Stimulated activated naive CD8-positive, alpha-beta T cell treated with anti-CD3 and anti-CD28 coated beads, Interleukin-15, Interleukin-2, amounts not matched to agents 100 ng/mL and 50 ng/mL, for 24 hours (primary cell): ENCODE measurements around the gene KRTAP5-8.
"Not testable (repeated sequence)": the region's sequence is repeated elsewhere in the genome, so short reads cannot be mapped to it uniquely, and the experiment has no call there.

ENCODE experiments used
- H3K27ac Mint-ChIP-seq: one replicate; pipeline ENCODE4 v1.8.0; 2021; ENCODE audit warnings: mild to moderate bottlenecking, mixed read lengths
- H3K27me3 Mint-ChIP-seq: one replicate; pipeline ENCODE4 v1.8.0; 2021; ENCODE audit warnings: mixed read lengths
- H3K36me3 Mint-ChIP-seq: one replicate; pipeline ENCODE4 v1.8.0; 2021; ENCODE audit warnings: low read depth, mixed read lengths
- H3K4me1 Mint-ChIP-seq: one replicate; pipeline ENCODE4 v1.8.0; 2021; ENCODE audit warnings: low read depth, mixed read lengths
- H3K4me3 Mint-ChIP-seq: one replicate; pipeline ENCODE4 v1.8.0; 2021; ENCODE audit warnings: mild to moderate bottlenecking, mixed read lengths
- H3K9me3 Mint-ChIP-seq: one replicate; pipeline ENCODE4 v1.8.0; 2021; ENCODE audit warnings: mixed read lengths

The KRTAP5-8 gene, protein sequence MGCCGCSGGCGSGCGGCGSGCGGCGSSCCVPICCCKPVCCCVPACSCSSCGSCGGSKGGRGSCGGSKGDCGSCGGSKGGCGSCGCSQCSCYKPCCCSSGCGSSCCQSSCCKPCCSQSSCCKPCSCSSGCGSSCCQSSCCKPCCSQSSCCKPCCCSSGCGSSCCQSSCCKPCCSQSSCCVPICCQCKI

DNA sequence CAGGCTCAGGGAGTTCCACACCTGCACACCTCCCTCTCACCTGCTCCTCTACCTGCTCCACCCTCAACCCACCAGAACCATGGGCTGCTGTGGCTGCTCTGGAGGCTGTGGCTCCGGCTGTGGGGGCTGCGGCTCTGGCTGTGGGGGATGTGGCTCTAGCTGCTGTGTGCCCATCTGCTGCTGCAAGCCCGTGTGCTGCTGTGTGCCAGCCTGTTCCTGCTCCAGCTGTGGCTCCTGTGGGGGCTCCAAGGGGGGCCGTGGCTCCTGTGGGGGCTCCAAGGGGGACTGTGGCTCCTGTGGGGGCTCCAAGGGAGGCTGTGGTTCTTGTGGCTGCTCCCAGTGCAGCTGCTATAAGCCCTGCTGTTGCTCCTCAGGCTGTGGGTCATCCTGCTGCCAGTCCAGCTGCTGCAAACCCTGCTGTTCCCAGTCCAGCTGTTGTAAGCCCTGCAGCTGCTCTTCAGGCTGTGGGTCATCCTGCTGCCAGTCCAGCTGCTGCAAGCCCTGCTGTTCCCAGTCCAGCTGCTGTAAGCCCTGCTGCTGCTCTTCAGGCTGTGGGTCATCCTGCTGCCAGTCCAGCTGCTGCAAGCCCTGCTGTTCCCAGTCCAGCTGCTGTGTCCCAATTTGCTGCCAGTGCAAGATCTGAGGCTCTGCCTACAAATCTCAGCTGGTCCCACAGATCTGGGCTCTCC, at the start of gene KRTAP5-8:
TSS of gene KRTAP5-8 (plus strand) at position 49 of the 689 bp plus-strand sequence. CDS start at position 80, 31 bp downstream.
- not testable (repeated sequence) for H3K27ac Mint-ChIP-seq, H3K27me3 Mint-ChIP-seq, H3K36me3 Mint-ChIP-seq, H3K4me3 Mint-ChIP-seq
- Mint-ChIP-seq H3K9me3 (peaks cover 12% of the 10 kb centered on the region), H3K4me1 (peaks cover 12% of the 10 kb centered on the region)

DNA sequence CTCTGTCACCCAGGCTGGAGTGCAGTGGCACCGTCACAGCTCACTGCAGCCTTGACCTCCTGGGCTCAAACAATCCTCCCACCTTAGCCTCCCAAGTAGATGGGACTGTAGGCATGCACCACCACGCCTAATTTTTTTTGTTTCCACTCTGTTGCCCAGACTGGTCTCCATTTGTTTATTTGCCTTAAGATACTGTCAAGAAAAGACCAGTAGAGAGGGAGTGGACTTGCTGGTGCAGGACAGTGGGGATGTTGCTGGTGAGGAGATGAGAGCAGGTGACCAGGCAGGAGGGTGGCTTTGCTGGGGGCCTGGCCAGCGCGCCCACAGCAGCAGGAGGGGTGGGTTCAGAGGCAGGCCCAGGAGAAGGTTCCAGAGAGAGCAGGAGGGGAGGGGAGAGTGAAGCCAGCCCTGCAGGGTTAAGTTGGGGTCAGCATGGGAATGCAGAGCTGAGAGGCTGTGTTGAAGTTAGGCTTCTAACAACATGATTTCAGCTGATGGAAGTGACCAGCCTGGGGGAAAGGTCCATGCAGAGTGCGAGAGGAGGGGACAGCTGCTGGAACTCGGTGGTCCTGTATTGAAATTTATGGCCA, 49.0 kb upstream of the KRTAP5-8 start:
- peaks cover 21% of the 10 kb centered on the region for H3K4me1 Mint-ChIP-seq
- no peaks in the 10 kb centered on the region for H3K9me3 Mint-ChIP-seq
- H3K36me3 Mint-ChIP-seq = peaks cover 77% of the 10 kb centered on the region
- H3K4me3 Mint-ChIP-seq = peak overlapping the region; percentile 8
- H3K27ac Mint-ChIP-seq = peak overlapping the region; percentile 94
- no peaks in the 10 kb centered on the region for H3K27me3 Mint-ChIP-seq

DNA sequence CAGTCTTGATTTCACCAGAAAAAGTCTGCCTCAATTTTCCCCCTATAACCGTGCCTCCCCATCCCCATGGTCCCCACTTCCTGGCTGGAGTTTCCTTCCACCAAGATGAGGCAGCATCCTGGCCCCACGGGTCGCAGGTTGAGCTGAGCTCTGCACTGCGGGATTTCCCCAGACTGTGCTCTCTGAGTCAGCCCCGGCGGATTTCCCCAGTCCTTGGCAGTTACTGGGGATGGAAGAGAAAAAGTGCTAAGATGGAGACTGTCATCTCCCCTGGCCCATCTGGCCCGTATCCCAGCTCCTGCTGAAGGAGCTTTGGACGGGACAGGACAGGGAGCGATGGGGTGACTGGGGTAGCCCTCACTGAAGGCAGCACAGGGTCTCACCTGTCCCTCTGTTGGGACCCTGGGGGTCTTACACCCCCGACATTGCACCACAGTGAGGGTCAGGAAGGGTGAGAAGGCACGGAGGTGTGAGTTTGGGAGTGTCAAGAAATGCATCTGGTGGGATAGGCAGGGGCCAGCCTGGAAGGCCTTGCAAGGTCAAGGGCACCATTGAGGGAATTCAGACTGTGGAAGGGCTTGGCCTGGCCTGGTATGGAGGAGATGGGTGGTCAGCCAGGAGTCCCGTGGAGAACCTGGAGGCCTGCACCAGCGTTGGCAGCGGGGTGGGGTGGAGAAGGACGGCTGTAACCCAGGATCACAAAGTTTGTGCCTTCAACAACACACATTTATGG, 48.3 kb upstream of the KRTAP5-8 start:
- H3K27ac Mint-ChIP-seq = peak overlapping the region; percentile 94
- peak overlapping the region; percentile 62 for H3K4me3 Mint-ChIP-seq
- H3K36me3 Mint-ChIP-seq = peaks cover 77% of the 10 kb centered on the region

DNA sequence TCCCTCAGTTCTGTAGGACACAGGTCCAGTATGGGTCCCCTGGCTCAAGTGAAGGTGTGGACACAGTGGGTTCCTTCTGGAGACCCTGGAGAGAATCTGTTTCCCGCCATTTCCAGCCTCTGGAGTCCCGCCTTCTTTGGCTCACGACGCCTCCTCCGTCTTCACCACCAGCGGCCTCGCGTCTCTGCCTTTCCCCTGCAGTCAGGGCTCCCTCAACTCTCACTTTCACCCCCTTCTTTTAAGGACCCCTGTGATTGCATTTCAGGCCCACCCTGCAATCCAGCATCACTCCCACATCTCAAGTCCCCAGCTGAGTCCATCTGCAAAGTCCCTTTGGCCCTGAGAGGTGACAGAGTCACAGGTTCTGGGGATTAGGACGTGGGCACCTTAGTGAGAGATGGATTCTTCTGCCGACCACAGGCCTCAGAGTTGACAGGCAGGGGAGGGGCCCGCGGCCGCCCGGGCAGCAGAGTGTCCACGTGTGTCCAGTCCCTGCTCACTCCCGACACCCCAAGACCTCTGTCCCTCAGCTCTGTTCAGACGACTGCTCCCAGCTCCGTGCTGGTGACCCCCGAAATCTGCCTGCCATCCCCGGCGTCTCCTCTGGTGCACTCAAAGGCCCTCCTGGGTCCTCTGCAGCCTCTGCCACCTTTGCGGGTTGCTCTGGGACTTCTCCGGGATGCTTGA, 47.6 kb upstream of the KRTAP5-8 start:
- Mint-ChIP-seq H3K36me3 (peaks cover 78% of the 10 kb centered on the region), H3K27me3 (no peaks in the 10 kb centered on the region), H3K9me3 (no peaks in the 10 kb centered on the region), H3K4me3 (no peak overlapping the region), H3K4me1 (peaks cover 21% of the 10 kb centered on the region), H3K27ac (peak overlapping the region; percentile 94)

More for the DNA sequence above, 48.3 kb upstream of the KRTAP5-8 start:
- Mint-ChIP-seq H3K4me1 (peaks cover 21% of the 10 kb centered on the region), H3K27me3 (no peaks in the 10 kb centered on the region), H3K9me3 (no peaks in the 10 kb centered on the region)

DNA sequence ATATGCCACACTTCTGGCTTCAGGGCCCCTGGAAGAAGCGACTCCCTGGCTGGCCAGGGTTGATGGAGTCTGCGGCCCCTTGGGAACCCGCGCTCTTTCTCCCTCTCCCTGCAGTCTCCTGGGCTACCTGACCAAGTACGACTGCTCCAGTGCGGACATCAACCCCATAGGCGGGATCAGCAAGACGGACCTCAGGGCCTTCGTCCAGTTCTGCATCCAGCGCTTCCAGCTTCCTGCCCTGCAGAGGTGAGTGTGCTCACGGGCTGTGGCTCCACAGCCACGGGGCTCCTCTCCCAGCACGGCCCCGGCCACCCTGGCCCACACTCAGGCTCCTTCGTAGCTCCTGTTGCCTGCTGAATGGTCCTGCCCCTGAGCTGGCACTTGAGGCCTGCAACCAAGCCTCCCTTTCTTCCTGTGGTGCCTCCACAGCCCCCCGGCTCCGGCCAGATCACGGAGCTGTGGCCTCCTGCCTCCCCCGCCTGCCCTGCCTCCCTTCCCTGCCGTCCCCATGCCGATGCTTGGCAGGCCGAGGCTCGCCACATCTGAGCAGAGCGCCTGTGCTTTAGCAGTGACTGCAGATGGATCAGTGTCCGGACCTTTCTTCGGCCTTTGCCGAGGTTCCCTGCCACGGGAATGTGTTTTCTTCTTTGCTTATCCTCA, 47.0 kb upstream of the KRTAP5-8 start:
- no peaks in the 10 kb centered on the region for H3K27me3 Mint-ChIP-seq
- peaks cover 21% of the 10 kb centered on the region for H3K4me1 Mint-ChIP-seq
- H3K27ac Mint-ChIP-seq = no peak overlapping the region
- no peak overlapping the region for H3K4me3 Mint-ChIP-seq
- no peaks in the 10 kb centered on the region for H3K9me3 Mint-ChIP-seq
- peaks cover 77% of the 10 kb centered on the region for H3K36me3 Mint-ChIP-seq

DNA sequence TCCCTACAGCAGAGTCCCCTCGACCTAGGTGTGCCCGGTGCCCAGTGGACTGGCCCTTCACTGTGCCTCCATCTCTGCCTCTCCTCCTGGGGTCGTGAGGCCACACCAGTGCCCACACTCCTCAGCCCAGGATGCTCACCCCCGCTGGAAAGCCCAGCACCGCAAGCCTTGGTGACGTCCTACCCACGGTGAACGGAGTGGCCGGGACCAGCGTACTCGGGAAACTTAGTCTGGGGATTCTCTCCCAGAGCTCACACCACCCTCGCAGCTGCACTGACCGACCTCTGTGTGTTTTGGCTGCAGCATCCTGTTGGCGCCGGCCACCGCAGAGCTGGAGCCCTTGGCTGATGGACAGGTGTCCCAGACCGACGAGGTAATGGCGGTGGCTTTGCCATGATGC, 46.3 kb upstream of the KRTAP5-8 start:
- Mint-ChIP-seq H3K9me3 (no peaks in the 10 kb centered on the region), H3K4me3 (no peak overlapping the region), H3K4me1 (peaks cover 21% of the 10 kb centered on the region), H3K27me3 (no peaks in the 10 kb centered on the region), H3K27ac (no peak overlapping the region), H3K36me3 (peaks cover 77% of the 10 kb centered on the region)

DNA sequence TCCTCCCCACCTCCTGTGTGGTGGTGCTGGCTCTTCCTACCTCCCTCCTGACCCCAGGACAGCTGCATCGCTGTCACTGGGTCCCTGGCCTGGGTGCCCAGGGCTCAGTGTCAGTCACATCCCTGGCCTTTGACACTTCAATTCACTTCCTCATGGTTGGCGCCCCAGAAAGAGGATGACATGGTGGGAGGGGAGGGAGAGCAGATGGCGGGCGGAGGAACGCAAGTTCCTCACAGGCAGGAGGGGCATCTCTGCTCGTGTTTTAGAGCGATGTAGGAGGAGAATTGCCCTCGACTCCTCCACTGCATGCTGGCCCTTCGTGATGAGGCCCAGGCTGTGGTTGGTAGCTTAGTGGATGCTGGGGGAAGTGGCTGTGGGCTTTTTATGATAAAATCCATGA, 45.9 kb upstream of the KRTAP5-8 start:
- H3K27me3 Mint-ChIP-seq = no peaks in the 10 kb centered on the region
- H3K4me1 Mint-ChIP-seq = peaks cover 21% of the 10 kb centered on the region
- no peak overlapping the region for H3K27ac Mint-ChIP-seq
- no peaks in the 10 kb centered on the region for H3K9me3 Mint-ChIP-seq
- peaks cover 77% of the 10 kb centered on the region for H3K36me3 Mint-ChIP-seq
- H3K4me3 Mint-ChIP-seq = no peak overlapping the region

DNA sequence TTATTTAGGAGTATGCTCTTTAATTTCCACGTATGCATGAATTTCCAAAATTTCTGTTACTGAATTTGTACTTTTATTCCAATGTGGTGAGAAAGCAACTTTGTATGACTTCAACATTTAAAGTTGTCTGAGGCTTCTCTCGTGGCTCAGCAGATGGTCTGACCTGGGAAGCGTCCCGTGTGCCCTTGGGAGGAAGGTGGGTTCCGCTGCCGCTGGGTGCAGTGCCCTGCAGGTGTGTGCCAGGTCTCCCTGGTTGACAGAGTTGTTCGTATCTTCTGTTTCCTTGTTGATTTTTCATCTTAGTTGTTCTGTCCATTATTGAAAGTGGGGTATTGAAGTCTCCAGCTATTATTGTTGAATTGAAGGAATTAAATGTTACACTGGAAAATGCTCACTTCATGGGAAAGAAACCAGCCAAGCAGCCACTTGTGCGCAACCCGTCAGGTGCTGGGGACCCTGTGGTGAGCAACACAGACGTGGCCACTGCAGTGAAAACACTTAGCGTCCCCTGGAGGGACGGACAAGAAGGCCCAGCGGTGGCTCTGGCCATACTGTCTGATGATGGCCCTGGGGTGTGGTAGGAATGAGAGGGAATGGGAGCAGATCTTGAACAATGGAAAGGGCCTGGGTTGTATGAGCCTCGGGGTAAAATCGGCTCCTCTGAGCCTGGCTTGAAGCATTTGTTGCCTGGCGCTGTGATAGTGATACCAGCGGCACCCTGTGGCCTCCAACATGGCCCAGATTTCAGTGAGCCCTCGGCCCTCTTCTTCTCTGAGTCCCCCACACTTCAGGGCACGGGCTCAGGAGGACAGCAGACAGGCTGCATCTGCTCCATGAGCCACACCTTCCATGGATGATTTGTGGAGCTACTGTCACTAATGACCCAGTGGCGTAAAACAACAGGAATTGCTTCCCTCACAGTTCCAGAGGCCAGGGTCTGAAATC, 42.3 kb upstream of the KRTAP5-8 start:
- Mint-ChIP-seq H3K36me3 (peaks cover 87% of the 10 kb centered on the region), H3K27me3 (no peaks in the 10 kb centered on the region), H3K9me3 (no peaks in the 10 kb centered on the region), H3K4me1 (peaks cover 4% of the 10 kb centered on the region), H3K4me3 (no peak overlapping the region), H3K27ac (peak overlapping the region; percentile 37)

DNA sequence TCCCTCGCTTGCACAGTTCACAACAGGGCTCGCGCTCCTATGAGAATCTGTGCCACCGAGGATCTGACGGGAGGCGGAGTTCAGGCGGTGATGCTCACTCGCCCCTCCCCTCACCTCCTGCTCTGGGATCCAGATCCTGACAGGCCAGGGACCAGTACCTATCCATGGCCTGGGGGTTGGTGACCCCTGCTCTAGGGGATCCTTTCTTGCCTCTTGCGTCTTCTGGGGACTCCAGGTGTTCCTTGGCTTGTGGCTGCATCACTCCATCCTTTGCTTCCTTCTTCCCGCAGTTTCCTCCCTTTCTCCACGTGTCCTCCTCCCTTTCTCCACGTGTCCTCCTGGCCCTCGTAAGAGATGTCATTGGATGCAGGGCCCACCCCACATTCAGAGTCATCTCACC, 41.4 kb upstream of the KRTAP5-8 start:
- H3K36me3 Mint-ChIP-seq = peaks cover 86% of the 10 kb centered on the region
- no peak overlapping the region for H3K4me3 Mint-ChIP-seq
- H3K9me3 Mint-ChIP-seq = no peaks in the 10 kb centered on the region
- no peaks in the 10 kb centered on the region for H3K27me3 Mint-ChIP-seq
- H3K27ac Mint-ChIP-seq = no peak overlapping the region
- peaks cover 4% of the 10 kb centered on the region for H3K4me1 Mint-ChIP-seq

DNA sequence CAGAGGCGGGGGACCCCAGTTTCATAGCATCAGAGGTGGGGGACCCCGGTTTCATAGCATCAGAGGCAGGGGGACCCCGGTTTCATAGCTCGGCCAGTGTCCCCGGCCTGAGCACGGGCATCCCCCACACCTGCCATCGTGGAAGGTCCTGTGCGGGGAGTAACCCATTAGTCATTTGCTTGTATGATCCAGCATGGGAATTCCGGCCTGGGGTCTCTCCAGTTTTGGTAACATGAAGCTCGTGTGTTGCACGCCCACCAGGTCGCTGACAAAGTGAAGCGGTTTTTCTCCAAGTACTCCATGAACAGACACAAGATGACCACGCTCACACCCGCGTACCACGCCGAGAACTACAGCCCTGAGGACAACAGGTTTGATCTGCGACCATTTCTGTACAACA, 39.7 kb upstream of the KRTAP5-8 start:
- Mint-ChIP-seq H3K9me3 (no peaks in the 10 kb centered on the region), H3K4me1 (peaks cover 4% of the 10 kb centered on the region), H3K36me3 (peaks cover 72% of the 10 kb centered on the region), H3K4me3 (no peak overlapping the region), H3K27ac (no peak overlapping the region), H3K27me3 (no peaks in the 10 kb centered on the region)

DNA sequence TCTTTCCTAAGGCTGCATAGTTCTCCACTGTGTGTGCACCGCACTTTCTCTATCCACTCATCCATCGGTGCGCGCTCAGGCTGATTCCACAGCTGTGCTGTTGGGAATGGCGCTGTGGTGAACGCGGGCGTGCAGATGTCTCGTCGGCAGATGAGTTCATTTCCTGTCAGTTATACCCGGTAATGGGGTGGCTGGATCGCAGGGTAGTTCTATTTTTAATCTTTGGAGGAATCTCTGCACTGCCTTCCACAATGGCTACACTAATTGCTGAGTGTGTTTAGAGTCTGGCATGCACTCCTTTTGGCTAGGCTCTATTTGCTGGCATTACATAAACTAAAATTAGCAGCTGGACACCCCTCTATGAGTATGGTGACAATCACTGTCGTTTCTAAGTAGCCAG, 38.7 kb upstream of the KRTAP5-8 start:
- H3K4me1 Mint-ChIP-seq = peaks cover 4% of the 10 kb centered on the region

DNA sequence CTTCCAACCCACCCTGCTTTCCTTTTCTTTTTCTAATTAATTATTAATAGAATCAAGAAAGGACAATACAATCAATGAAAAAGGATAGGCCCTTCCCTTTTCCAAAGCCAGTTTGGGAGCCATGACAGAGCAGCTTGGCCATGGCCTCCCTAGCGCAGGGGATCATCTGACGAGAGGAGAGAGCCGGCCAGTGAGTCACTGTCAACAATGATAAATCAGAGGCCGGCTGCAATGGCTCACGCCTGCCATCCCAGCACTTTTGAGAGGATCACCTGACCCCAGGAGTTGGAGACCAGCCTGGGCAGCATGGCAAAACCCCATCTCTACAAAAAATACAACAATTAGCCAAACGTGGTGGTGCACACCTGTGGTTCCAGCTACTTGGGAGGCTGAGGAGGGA, 38.3 kb upstream of the KRTAP5-8 start:
- Mint-ChIP-seq H3K4me1 (peaks cover 4% of the 10 kb centered on the region), H3K27ac (no peak overlapping the region), H3K4me3 (no peak overlapping the region), H3K36me3 (peaks cover 62% of the 10 kb centered on the region), H3K27me3 (no peaks in the 10 kb centered on the region), H3K9me3 (peaks cover 1% of the 10 kb centered on the region)

More for the DNA sequence above, 38.7 kb upstream of the KRTAP5-8 start:
- Mint-ChIP-seq H3K4me3 (no peak overlapping the region), H3K27me3 (no peaks in the 10 kb centered on the region), H3K36me3 (peaks cover 64% of the 10 kb centered on the region), H3K9me3 (no peaks in the 10 kb centered on the region), H3K27ac (no peak overlapping the region)

DNA sequence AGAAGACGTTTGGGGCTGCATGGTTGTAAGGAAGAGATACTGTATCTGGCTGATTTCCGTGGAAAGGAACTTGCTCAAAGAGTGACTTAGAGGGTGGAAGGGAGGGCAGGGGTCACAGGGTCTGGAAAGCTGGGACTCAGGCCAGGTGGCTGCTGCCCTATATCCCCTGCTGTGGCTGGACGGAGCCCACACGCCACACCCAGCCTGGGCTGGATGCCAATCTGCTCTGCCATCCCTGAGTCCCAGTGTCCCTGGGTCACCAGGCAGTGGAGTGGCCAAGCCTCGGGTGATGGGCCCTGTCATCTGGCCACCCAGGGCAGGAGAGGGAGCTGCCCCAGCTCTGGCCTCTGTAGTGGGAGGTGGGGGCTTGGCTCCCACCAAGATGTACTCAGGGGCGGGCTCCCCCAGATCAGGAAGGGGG, 37.2 kb upstream of the KRTAP5-8 start:
- H3K4me3 Mint-ChIP-seq = no peak overlapping the region
- H3K27me3 Mint-ChIP-seq = no peaks in the 10 kb centered on the region
- H3K9me3 Mint-ChIP-seq = peaks cover 3% of the 10 kb centered on the region
- H3K4me1 Mint-ChIP-seq = peaks cover 4% of the 10 kb centered on the region
- H3K27ac Mint-ChIP-seq = no peak overlapping the region
- peaks cover 62% of the 10 kb centered on the region for H3K36me3 Mint-ChIP-seq
